GM23248 (cell line): ENCODE data around the gene PRCP. TPM values are rescaled to one million over a fixed set of nuclear protein-coding genes. Genes with fewer than 3 reads are reported as not detected.

Source experiments
- DNase-seq: peaks from one replicate; pipeline ENCODE4 v3.0.0-alpha.2; 2015
- H2AFZ ChIP-seq: fragments of 200-600 bp; sonication (generic); 2 replicates; pipeline ENCODE4 v1.6.1; 2016; ENCODE audit warnings: antibody characterized with exemption
- H3F3A ChIP-seq: fragments of 200-600 bp; sonication (generic); 2 replicates; pipeline ENCODE4 v1.6.1; 2016; ENCODE audit warnings: mild to moderate bottlenecking, antibody characterized with exemption, mixed run types; ENCODE audit not compliant: insufficient read depth
- H3K27ac ChIP-seq: fragments of 200-600 bp; sonication (generic); 2 replicates; pipeline ENCODE4 v1.5.1; 2016; ENCODE audit warnings: mild to moderate bottlenecking
- H3K27me3 ChIP-seq: fragments of 200-600 bp; sonication (generic); replicated peaks from 2 replicates; pipeline ENCODE4 v1.6.1; 2016; ENCODE audit warnings: mild to moderate bottlenecking; ENCODE audit not compliant: insufficient read depth
- H3K36me3 ChIP-seq: fragments of 200-600 bp; sonication (generic); 2 replicates; pipeline ENCODE4 v1.6.1; 2016; ENCODE audit warnings: low read depth, mild to moderate bottlenecking
- H3K4me1 ChIP-seq: fragments of 200-600 bp; sonication (generic); 2 replicates; pipeline ENCODE4 v1.6.1; 2016; ENCODE audit warnings: mild to moderate bottlenecking; ENCODE audit not compliant: insufficient read depth
- H3K4me2 ChIP-seq: fragments of 200-600 bp; sonication (generic); one replicate; pipeline ENCODE4 v1.6.1; 2016; ENCODE audit warnings: mild to moderate bottlenecking; ENCODE audit not compliant: unreplicated experiment
- H3K4me3 ChIP-seq: fragments of 200-600 bp; sonication (generic); 2 replicates; pipeline ENCODE4 v1.5.1; 2016; ENCODE audit warnings: mild to moderate bottlenecking
- H3K79me2 ChIP-seq: fragments of 200-600 bp; sonication (generic); 2 replicates; pipeline ENCODE4 v1.6.1; 2016; ENCODE audit warnings: mild to moderate bottlenecking; ENCODE audit not compliant: insufficient read depth
- H3K9ac ChIP-seq: fragments of 200-600 bp; sonication (generic); 2 replicates; pipeline ENCODE4 v1.6.1; 2016; ENCODE audit warnings: mild to moderate bottlenecking
- H3K9me2 ChIP-seq: fragments of 200-600 bp; sonication (generic); 2 replicates; pipeline ENCODE4 v1.6.1; 2016; ENCODE audit warnings: mixed run types, mild to moderate bottlenecking, moderate library complexity; ENCODE audit not compliant: insufficient read depth
- H3K9me3 ChIP-seq: fragments of 200-600 bp; sonication (generic); one replicate; pipeline ENCODE4 v1.6.1; 2017; ENCODE audit warnings: low read depth
- H4K20me1 ChIP-seq: fragments of 200-600 bp; sonication (generic); 2 replicates; pipeline ENCODE4 v1.6.0; 2016; ENCODE audit not compliant: insufficient read depth
- EZH2 ChIP-seq: fragments of 200-600 bp; sonication (generic); IDR thresholded peaks from 2 replicates; pipeline ENCODE4 v1.6.1; 2018; ENCODE audit warnings: antibody characterized with exemption, mild to moderate bottlenecking; ENCODE audit not compliant: insufficient read depth, poor library complexity, severe bottlenecking
- EZH2phosphoT487 ChIP-seq: fragments of 200-600 bp; sonication (generic); IDR thresholded peaks from 2 replicates; pipeline ENCODE4 v1.6.1; 2018; ENCODE audit warnings: antibody characterized with exemption, moderate library complexity, mild to moderate bottlenecking, low read depth; ENCODE audit not compliant: insufficient read depth
- WGBS, 2 experiments: methylation state at CpG; one replicate each; pipeline ENCODE4 v1.1.6; 2015 to 2017; ENCODE audit warnings: low lambda C conversion rate in 2 of 2, low coverage in 1 of 2; ENCODE audit errors: missing lambda C conversion rate in 2 of 2; 5-methylcytosine and 5-hydroxymethylcytosine counted together
- in situ Hi-C: fragments of 300-500 bp; cut with MboI; formaldehyde crosslinking; loops from 2 replicates; pipeline ENCODE4 v1.15.0; 2020
- polyA plus RNA-seq: library from polyadenylated mRNA; unstranded; fragments of >200 nt; fragmentation: Nextera tagmentation; extraction: Ambion mirVana; gene quantifications from 2 replicates; pipeline ENCODE4 v1.2.1, GENCODE V29; 2016
- total RNA-seq: library from RNA; depleted of rRNA; stranded (reverse); fragments of >200 nt; shearing (Covaris generic); gene quantifications from 2 replicates; pipeline ENCODE4 v1.2.3, GENCODE V29; 2014

Gene PRCP
- total and polyA plus RNA-seq, 2 experiments from 2014 or later: 84.1 to 85.7 TPM

GRCh38 chr11:82814379-82814778 is 85.9 kb downstream of the PRCP start:
- H3K4me1 ChIP-seq: no peaks in the 10 kb centered on the region
- no peak for DNase-seq
- no peaks in the 10 kb centered on the region for H3K79me2 ChIP-seq
- H3K36me3 ChIP-seq: no peaks in the 10 kb centered on the region
- no peaks in the 10 kb centered on the region for H3K9me2 ChIP-seq
- H2AFZ ChIP-seq: no peak overlapping the region
- no peaks in the 10 kb centered on the region for H3F3A ChIP-seq
- TF ChIP-seq EZH2phosphoT487 (no peak), EZH2 (no peak)
- H3K27ac ChIP-seq: no peak overlapping the region
- no peak overlapping the region for H3K9ac ChIP-seq
- in situ Hi-C loops: no loop called here
- H3K4me3 ChIP-seq: no peak overlapping the region
- peaks cover 11% of the 10 kb centered on the region; the same call in 1 of the 2 replicates for H3K27me3 ChIP-seq
- H4K20me1 ChIP-seq: no peaks in the 10 kb centered on the region
- no peaks in the 10 kb centered on the region for H3K9me3 ChIP-seq
- 21 to 25% methylated on average over 4 of the region's 4 CpGs for WGBS, 2 experiments
- H3K4me2 ChIP-seq: no peak overlapping the region

DNA sequence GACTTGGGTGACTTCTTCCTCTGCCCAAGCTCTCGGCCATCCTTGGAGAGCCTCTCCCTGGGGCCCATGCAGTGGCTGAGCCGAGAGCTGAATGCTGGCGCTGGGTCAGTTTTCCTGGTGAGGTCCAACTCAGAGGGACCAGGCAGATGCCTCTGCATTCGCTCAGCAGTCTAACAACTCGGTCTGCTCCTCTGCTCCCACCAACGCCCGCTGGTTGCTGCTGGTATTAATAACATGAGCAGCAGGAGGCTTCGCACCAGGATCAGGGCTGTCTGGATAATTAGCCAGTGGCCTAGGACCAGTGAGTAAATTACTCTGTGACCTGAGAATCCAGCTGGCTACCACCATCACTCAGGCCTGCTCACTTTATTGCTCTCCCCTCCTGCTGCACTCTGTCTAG is 88.9 kb downstream of the PRCP start:
- 31 to 43% methylated on average over 8 of the region's 8 CpGs for WGBS, 2 experiments
- no peak overlapping the region for H3K4me2 ChIP-seq
- in situ Hi-C loops: no loop called here

GRCh38 chr11:82810738-82811137 is 89.5 kb downstream of the PRCP start:
- no peak overlapping the region for H3K4me2 ChIP-seq
- no peaks in the 10 kb centered on the region for H3K9me2 ChIP-seq
- H4K20me1 ChIP-seq: no peaks in the 10 kb centered on the region
- H2AFZ ChIP-seq: no peak overlapping the region
- WGBS, 2 experiments: 28 to 40% methylated on average over 3 of the region's 3 CpGs
- no peaks in the 10 kb centered on the region for H3F3A ChIP-seq
- no peaks in the 10 kb centered on the region for H3K9me3 ChIP-seq
- H3K27ac ChIP-seq: no peak overlapping the region
- no peaks in the 10 kb centered on the region for H3K4me1 ChIP-seq
- in situ Hi-C loops: no loop called here
- no peak overlapping the region for H3K4me3 ChIP-seq
- no peak overlapping the region for H3K9ac ChIP-seq
- no peaks in the 10 kb centered on the region for H3K79me2 ChIP-seq
- no peak for TF ChIP-seq EZH2phosphoT487
- no peak for TF ChIP-seq EZH2
- no peaks in the 10 kb centered on the region for H3K36me3 ChIP-seq
- no peak for DNase-seq
- H3K27me3 ChIP-seq: peaks cover 4% of the 10 kb centered on the region

More for the DNA sequence above, 88.9 kb downstream of the PRCP start:
- no peak for TF ChIP-seq EZH2phosphoT487
- no peak for TF ChIP-seq EZH2
- H3F3A ChIP-seq: no peaks in the 10 kb centered on the region
- H2AFZ ChIP-seq: no peak overlapping the region
- no peaks in the 10 kb centered on the region for H3K79me2 ChIP-seq
- H3K9ac ChIP-seq: no peak overlapping the region
- no peaks in the 10 kb centered on the region for H3K9me2 ChIP-seq
- no peaks in the 10 kb centered on the region for H3K4me1 ChIP-seq
- no peaks in the 10 kb centered on the region for H3K9me3 ChIP-seq
- no peak overlapping the region for H3K27ac ChIP-seq
- no peaks in the 10 kb centered on the region for H4K20me1 ChIP-seq
- no peaks in the 10 kb centered on the region for H3K36me3 ChIP-seq
- H3K27me3 ChIP-seq: peaks cover 7% of the 10 kb centered on the region
- H3K4me3 ChIP-seq: no peak overlapping the region
- no peak for DNase-seq

DNA sequence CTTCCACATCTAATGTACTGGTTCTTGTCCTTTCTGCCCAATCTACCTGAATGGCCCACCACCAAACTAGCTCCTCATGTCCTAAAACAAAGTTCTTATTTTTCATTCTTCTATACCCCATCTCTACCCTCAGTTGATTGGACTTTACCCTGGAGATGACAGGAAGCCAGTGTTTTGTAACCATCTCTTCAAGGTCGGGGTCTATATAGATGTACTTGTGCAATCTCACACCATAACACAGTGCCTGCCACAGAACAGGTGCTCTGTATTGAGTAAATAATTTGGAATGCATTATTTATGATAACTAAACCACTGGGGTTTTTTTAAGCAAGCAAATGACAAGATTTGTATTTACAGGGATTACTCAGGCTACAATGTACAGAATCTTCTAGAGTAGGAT is 89.9 kb downstream of the PRCP start:
- Histone ChIP-seq H4K20me1 (no peaks in the 10 kb centered on the region), H3K36me3 (no peaks in the 10 kb centered on the region), H3K9ac (no peak overlapping the region), H3F3A (no peaks in the 10 kb centered on the region), H3K4me2 (no peak overlapping the region), H3K4me3 (no peak overlapping the region), H3K79me2 (no peaks in the 10 kb centered on the region), H3K27ac (no peak overlapping the region), H2AFZ (no peak overlapping the region), H3K4me1 (no peaks in the 10 kb centered on the region), H3K27me3 (peaks cover 4% of the 10 kb centered on the region), H3K9me2 (no peaks in the 10 kb centered on the region), H3K9me3 (no peaks in the 10 kb centered on the region)
- no peak for TF ChIP-seq EZH2
- TF ChIP-seq EZH2phosphoT487: no peak
- 60 to 71% methylated on average over 1 of the region's 1 CpG for WGBS, 2 experiments
- no peak for DNase-seq
- in situ Hi-C loops: no loop called here

- Histone ChIP-seq H3K36me3 (no peaks in the 10 kb centered on the region), H3K9me3 (no peaks in the 10 kb centered on the region), H2AFZ (no peak overlapping the region), H3K27ac (no peak overlapping the region), H4K20me1 (no peaks in the 10 kb centered on the region), H3K79me2 (no peaks in the 10 kb centered on the region), H3K4me3 (no peak overlapping the region), H3K4me2 (no peak overlapping the region), H3F3A (no peaks in the 10 kb centered on the region), H3K9me2 (no peaks in the 10 kb centered on the region), H3K27me3 (peaks cover 4% of the 10 kb centered on the region), H3K9ac (no peak overlapping the region), H3K4me1 (no peaks in the 10 kb centered on the region)
- DNase-seq: no peak
- in situ Hi-C loops: no loop called here
- TF ChIP-seq EZH2phosphoT487 (no peak), EZH2 (no peak)
- 60 to 66% methylated on average over 3 of the region's 3 CpGs for WGBS, 2 experiments
Measured at GRCh38 chr11:82807646-82808045, 92.6 kb downstream of the PRCP start.
